ENCODE measurements around the gene ATP4B. TPM values are rescaled to one million over a fixed set of nuclear protein-coding genes. Genes with fewer than 3 reads are reported as not detected.

ATP4B gene
- total RNA-seq, 1 experiment from 2014 or later: not detected

- ChIA-PET RAD21 (ENCODE audit: low non-redundant PET in 1 of 2, low total read pairs in 2 of 2, uncharacterized antibody in 2 of 2, unreplicated experiment in 2 of 2) (no interaction called here), CTCF (no interaction called here), POLR2A (no interaction called here)
- Histone ChIP-seq H3K36me3 (ENCODE audit: control insufficient read depth in 1 of 2, insufficient read depth in 2 of 2, low read length in 2 of 2) (peaks cover 36 to 83% of the 10 kb centered on the region in 2 experiments), H3K4me1 (ENCODE audit: control insufficient read depth in 1 of 2, insufficient read depth in 2 of 2, low read length in 2 of 2) (no peaks in the 10 kb centered on the region), H2AFZ (ENCODE audit: low read depth, low read length, poor library complexity, severe bottlenecking) (no peak overlapping the region), H3K27me3 (ENCODE audit: insufficient read depth, low read length) (no peaks in the 10 kb centered on the region), H3K27ac (ENCODE audit: low read depth, low read length) (no peak overlapping the region), H3K4me2 (ENCODE audit: low read length) (no peak overlapping the region), H3K9me3 (ENCODE audit: control insufficient read depth in 1 of 2, insufficient read depth in 1 of 2, low read depth in 1 of 2, low read length in 2 of 2) (no peaks in the 10 kb centered on the region), H3K9me2 (ENCODE audit: insufficient read depth) (no peaks in the 10 kb centered on the region), H3K79me2 (ENCODE audit: insufficient read depth, low read length) (peaks cover 41% of the 10 kb centered on the region), H3K4me3 (replicated peaks in 1 of 2; ENCODE audit: low read depth in 1 of 2, low read length in 2 of 2) (no peak overlapping the region), H4K20me1 (ENCODE audit: insufficient read depth) (no peaks in the 10 kb centered on the region), H3K9ac (ENCODE audit: low read length) (no peak overlapping the region)
- TF ChIP-seq EZH2phosphoT487 (IDR thresholded peaks at IDR 0.05; ENCODE audit: borderline replicate concordance) (no peak), POLR2A (IDR thresholded peaks at IDR 0.05; ENCODE audit: borderline replicate concordance, extremely low read depth, insufficient read depth, insufficient read length) (no peak), SIN3A (IDR thresholded peaks at IDR 0.05; ENCODE audit: low read depth) (no peak), CTCF (IDR thresholded peaks at IDR 0.05 in 2 of 3, conservative IDR thresholded peaks at IDR 0.05 in 1 of 3; ENCODE audit: borderline replicate concordance in 1 of 3, insufficient read depth in 1 of 3, low read depth in 2 of 3, low read length in 2 of 3) (no peak), FOSL1 (IDR thresholded peaks at IDR 0.05; ENCODE audit: low read depth) (no peak), ZNF274 (IDR thresholded peaks at IDR 0.05; ENCODE audit: low read depth, low read length) (no peak), RAD21 (IDR thresholded peaks at IDR 0.05; ENCODE audit: low read depth) (no peak), ZFX (IDR thresholded peaks at IDR 0.05) (no peak), EZH2 (IDR thresholded peaks at IDR 0.05) (no peak), ATF3 (IDR thresholded peaks at IDR 0.05) (no peak), MAX (IDR thresholded peaks at IDR 0.05) (no peak), SP1 (IDR thresholded peaks at IDR 0.05; ENCODE audit: low read depth) (no peak), ZBTB33 (IDR thresholded peaks at IDR 0.05; ENCODE audit: extremely low read depth, insufficient replicate concordance, low read length) (no peak), SRF (IDR thresholded peaks at IDR 0.05; ENCODE audit: low read depth) (no peak), JUND (IDR thresholded peaks at IDR 0.05) (no peak), POLR2AphosphoS5 (IDR thresholded peaks at IDR 0.05; ENCODE audit: low read depth, low read length) (no peak), EGR1 (IDR thresholded peaks at IDR 0.05; ENCODE audit: low read depth) (no peak)
- no TSS peak for BruUV-seq (replicated peaks)
- intact Hi-C loops (cut with micrococcal nuclease): no loop called here
- DNase-seq (ENCODE audit: low read depth, low spot score) (no peak), ATAC-seq (no peak)
Measured at GRCh38 chr13:113634279-113635047, 23.5 kb downstream of the ATP4B start.
